Fibroblast of pulmonary artery (primary cell): ENCODE measurements around the gene DUSP5.

Experiments
- DNase-seq: peaks from one replicate; pipeline ENCODE4 v3.0.0-alpha.2; 2010; ENCODE audit warnings: low read depth
- H3K4me3 ChIP-seq: replicated peaks from 2 replicates; pipeline ENCODE4 v1.5.1; 2011; ENCODE audit warnings: low read depth, mild to moderate bottlenecking, control low read depth, low read length, moderate library complexity
- CTCF ChIP-seq: IDR thresholded peaks from 2 replicates; pipeline ENCODE4 v1.5.1; 2011; ENCODE audit warnings: mild to moderate bottlenecking, control low read depth, low read length, inconsistent platforms; ENCODE audit errors: missing control alignments

DUSP5 gene

GRCh38 chr10:110496553-110497437 is 912 bp upstream of the DUSP5 start:
- peak overlapping the region; percentile 75 for H3K4me3 ChIP-seq
- TF ChIP-seq CTCF: no peak
- DNase-seq: peak; percentile 33

- peak; percentile 70 for DNase-seq
- no peak for TF ChIP-seq CTCF
- peak overlapping the region; percentile 77 for H3K4me3 ChIP-seq
Observed at GRCh38 chr10:110498087-110498981, 627 bp downstream of the DUSP5 start.

- TF ChIP-seq CTCF: peak; percentile 18
- H3K4me3 ChIP-seq: peak overlapping the region; percentile 77
- peak; percentile 57 for DNase-seq
Observed at GRCh38 chr10:110498982-110499795, 1.5 kb downstream of the DUSP5 start.

GRCh38 chr10:110499796-110500514 is 2.2 kb downstream of the DUSP5 start:
- peak; percentile 53 for DNase-seq
- no peak for TF ChIP-seq CTCF
- peak overlapping the region; percentile 77 for H3K4me3 ChIP-seq

- H3K4me3 ChIP-seq: peak overlapping the region; percentile 77
- no peak for TF ChIP-seq CTCF
- DNase-seq: peak; percentile 68
Observed at GRCh38 chr10:110500515-110500905, 2.8 kb downstream of the DUSP5 start.
